Keratinocyte (primary cell): ENCODE results near the gene CABP4.

Source experiments
- EZH2 ChIP-seq: IDR thresholded peaks from one replicate; pipeline ENCODE4 v1.6.1; 2012; ENCODE audit warnings: inconsistent platforms, mild to moderate bottlenecking, low read length, moderate library complexity
- TF ChIP-seq, protein P1 (sequence below), 3 experiments: IDR thresholded peaks in 1 of 3; conservative IDR thresholded peaks in 1 of 3; optimal IDR thresholded peaks in 1 of 3; 2 replicates in 2 of 3; 3 replicates in 1 of 3; pipeline versions ENCODE3 to v1.5.1; 2011; ENCODE audit warnings: low read length in 3 of 3, mild to moderate bottlenecking in 3 of 3, moderate library complexity in 2 of 3, control low read depth in 1 of 3, inconsistent platforms in 1 of 3; ENCODE audit not compliant: insufficient read depth in 2 of 3; ENCODE audit errors: extremely low read depth in 1 of 3

DNA sequence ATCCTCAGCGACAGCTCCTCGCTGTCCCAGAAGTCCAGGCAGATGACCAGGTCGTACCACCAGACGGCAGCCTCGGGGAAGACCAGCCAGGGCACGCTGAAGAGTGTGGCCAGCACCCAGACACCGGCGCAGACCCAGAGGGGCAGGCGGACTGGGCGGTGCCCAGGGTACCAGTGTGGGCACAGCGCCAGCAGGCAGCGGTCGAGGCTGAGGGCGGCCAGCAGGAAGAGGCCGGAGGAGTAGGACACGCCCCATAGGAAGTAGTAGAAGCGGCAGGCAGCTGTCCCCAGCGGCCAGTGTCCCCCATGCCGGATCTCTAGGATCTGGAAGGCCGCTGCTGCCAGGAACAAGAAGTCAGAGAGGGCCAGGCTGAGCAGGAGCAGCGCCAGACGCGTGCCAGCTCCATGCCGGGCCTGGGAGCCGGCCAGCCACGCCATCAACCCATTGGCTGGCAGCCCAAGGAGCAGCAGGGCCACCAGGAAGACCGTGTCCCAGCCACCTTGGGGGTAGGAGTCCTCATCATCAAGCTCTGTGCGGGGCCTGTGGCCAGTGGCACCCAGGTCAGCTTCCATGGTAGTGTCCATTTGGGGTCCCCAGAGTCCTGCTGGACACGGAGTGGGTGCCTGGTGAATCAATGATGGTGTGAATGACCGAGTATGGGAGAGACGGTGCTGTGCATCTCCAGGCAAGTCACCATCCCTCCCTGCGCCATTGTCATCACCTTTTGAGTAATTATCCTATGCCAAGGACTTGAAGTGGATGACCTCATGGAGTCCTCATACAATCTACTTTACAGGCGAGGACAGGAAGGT is 2.8 kb upstream of the CABP4 start, which contains the start of gene GPR152:
- TF ChIP-seq, protein P1, sequence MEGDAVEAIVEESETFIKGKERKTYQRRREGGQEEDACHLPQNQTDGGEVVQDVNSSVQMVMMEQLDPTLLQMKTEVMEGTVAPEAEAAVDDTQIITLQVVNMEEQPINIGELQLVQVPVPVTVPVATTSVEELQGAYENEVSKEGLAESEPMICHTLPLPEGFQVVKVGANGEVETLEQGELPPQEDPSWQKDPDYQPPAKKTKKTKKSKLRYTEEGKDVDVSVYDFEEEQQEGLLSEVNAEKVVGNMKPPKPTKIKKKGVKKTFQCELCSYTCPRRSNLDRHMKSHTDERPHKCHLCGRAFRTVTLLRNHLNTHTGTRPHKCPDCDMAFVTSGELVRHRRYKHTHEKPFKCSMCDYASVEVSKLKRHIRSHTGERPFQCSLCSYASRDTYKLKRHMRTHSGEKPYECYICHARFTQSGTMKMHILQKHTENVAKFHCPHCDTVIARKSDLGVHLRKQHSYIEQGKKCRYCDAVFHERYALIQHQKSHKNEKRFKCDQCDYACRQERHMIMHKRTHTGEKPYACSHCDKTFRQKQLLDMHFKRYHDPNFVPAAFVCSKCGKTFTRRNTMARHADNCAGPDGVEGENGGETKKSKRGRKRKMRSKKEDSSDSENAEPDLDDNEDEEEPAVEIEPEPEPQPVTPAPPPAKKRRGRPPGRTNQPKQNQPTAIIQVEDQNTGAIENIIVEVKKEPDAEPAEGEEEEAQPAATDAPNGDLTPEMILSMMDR (optimal IDR thresholded peaks at IDR 0.05 in 1 of 3, IDR thresholded peaks at IDR 0.05 in 1 of 3, conservative IDR thresholded peaks at IDR 0.05 in 1 of 3; ENCODE audit: extremely low read depth in 1 of 3, insufficient read depth in 2 of 3, low read length in 3 of 3) = no peak
- TF ChIP-seq EZH2 = no peak
